Calu3 (cell line): Measurements from ENCODE around the gene PLA2G7. TPM values are rescaled to one million over a fixed set of nuclear protein-coding genes. Genes with fewer than 3 reads are reported as not detected.
"Not testable (repeated sequence)": the region's sequence is repeated elsewhere in the genome, so short reads cannot be mapped to it uniquely, and the experiment has no call there.

Experiments
- BruUV-seq: library from RNA; stranded (reverse); fragments of 400-500 nt; replicated peaks from 2 replicates; lab custom pipeline; 2021; lab: Mats Ljungman, UMichigan
- CTCF ChIA-PET: fragments of 300-600 bp; sonication (Branson Sonifier 250); formaldehyde crosslinking; loops from one replicate; lab custom pipeline; 2022; ENCODE audit warnings: antibody characterized with exemption; lab: Charles Lee
- DNase-seq: peaks from one replicate; pipeline ENCODE4 v3.0.0; 2022
- H3K27ac Mint-ChIP-seq: one replicate; pipeline ENCODE4 v1.8.0; 2022; ENCODE audit warnings: mixed read lengths; ENCODE audit not compliant: unreplicated experiment
- H3K27me3 Mint-ChIP-seq: one replicate; pipeline ENCODE4 v1.8.0; 2022; ENCODE audit warnings: mixed read lengths; ENCODE audit not compliant: unreplicated experiment
- H3K36me3 Mint-ChIP-seq: one replicate; pipeline ENCODE4 v1.8.0; 2022; ENCODE audit warnings: mild to moderate bottlenecking, moderate library complexity, mixed read lengths; ENCODE audit not compliant: insufficient read depth, unreplicated experiment
- H3K4me1 Mint-ChIP-seq: one replicate; pipeline ENCODE4 v1.8.0; 2022; ENCODE audit warnings: mild to moderate bottlenecking, low read depth, mixed read lengths; ENCODE audit not compliant: unreplicated experiment
- H3K4me3 Mint-ChIP-seq: one replicate; pipeline ENCODE4 v1.8.0; 2022; ENCODE audit warnings: mild to moderate bottlenecking, low read depth, moderate library complexity, mixed read lengths; ENCODE audit not compliant: unreplicated experiment
- H3K9me3 Mint-ChIP-seq: one replicate; pipeline ENCODE4 v1.8.0; 2022; ENCODE audit warnings: low read depth, mixed read lengths; ENCODE audit not compliant: unreplicated experiment
- CTCF ChIP-seq: fragments of 200-600 bp; IDR thresholded peaks from one replicate; pipeline ENCODE4 v1.8.0; 2022; ENCODE audit warnings: antibody characterized with exemption; ENCODE audit not compliant: unreplicated experiment
- intact Hi-C: fragments of 100-400 bp; cut with micrococcal nuclease; formaldehyde crosslinking; loops from one replicate; pipeline ENCODE4 v1.10.0; 2022; ENCODE audit not compliant: unreplicated experiment
- total RNA-seq: library from RNA; stranded (reverse); gene quantifications from 2 replicates; pipeline ENCODE4 v1.2.3, GENCODE V29; 2022

PLA2G7 gene
- total RNA-seq, 1 experiment from 2014 or later: 1.9 TPM

- TF ChIP-seq CTCF: no peak
These were observed 37.6 kb upstream of the PLA2G7 start for GRCh38 chr6:46772762-46773161.

DNA sequence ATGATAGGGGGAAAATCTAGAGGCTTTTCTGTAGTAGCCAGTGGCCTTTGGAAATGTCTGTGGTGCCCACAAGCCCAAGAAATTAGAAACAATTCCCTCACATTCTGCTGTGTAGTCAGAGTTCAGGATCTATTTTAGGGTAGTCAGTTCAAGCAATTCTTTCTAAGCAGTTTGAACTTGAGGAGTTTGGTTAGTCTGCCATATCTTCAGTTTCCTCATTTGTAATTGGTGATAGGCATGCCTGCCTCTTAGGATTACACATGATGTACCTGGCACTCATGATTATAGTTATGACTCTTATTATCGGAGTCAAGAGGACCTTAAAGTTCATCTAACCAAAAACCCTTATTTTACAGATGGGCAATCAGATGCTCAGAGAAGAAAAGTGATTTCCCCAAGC, 36.8 kb upstream of the PLA2G7 start:
- Mint-ChIP-seq H3K27ac (no peak overlapping the region), H3K27me3 (no peaks in the 10 kb centered on the region), H3K4me3 (no peak overlapping the region), H3K9me3 (no peaks in the 10 kb centered on the region), H3K4me1 (no peaks in the 10 kb centered on the region), H3K36me3 (no peaks in the 10 kb centered on the region)
- intact Hi-C loops: no loop called here
- TF ChIP-seq CTCF: no peak
- CTCF ChIA-PET: no interaction called here
- no peak for DNase-seq
- BruUV-seq: no TSS peak

More at GRCh38 chr6:46772762-46773161, 37.6 kb upstream of the PLA2G7 start:
- intact Hi-C loops: no loop called here
- Mint-ChIP-seq H3K27ac (no peak overlapping the region), H3K4me1 (no peaks in the 10 kb centered on the region), H3K36me3 (no peaks in the 10 kb centered on the region), H3K27me3 (no peaks in the 10 kb centered on the region), H3K9me3 (no peaks in the 10 kb centered on the region), H3K4me3 (no peak overlapping the region)
- no peak for DNase-seq
- CTCF ChIA-PET: interaction anchor here (0.7 kb wide), 1 partner anchor 54 kb away, joined by 4 read pairs; no protein-coding TSS in a partner anchor
- no TSS peak for BruUV-seq

DNA sequence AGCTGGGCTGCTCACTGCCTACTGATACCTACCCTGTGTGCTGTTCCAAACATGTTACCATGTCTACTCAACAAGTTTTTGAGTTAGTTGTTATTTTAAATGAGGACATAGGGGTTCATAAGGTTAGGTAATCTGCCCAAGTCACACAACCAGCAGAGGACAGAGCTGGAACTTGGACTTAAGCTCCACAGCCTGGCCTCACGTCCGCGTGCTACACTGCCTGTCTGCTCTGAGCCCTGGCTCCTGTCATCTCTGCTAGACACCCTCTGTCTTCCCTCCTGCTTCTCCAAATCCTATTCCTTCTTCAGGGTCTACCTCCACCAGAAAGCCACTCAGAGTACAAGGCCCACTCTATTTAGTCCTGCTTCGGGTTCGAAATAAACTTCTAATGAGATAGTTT, 29.8 kb upstream of the PLA2G7 start:
- no peaks in the 10 kb centered on the region for H3K36me3 Mint-ChIP-seq
- DNase-seq: no peak
- H3K27me3 Mint-ChIP-seq: no peaks in the 10 kb centered on the region
- peaks cover 3% of the 10 kb centered on the region for H3K9me3 Mint-ChIP-seq
- no peak for TF ChIP-seq CTCF
- H3K27ac Mint-ChIP-seq: no peak overlapping the region
- no peaks in the 10 kb centered on the region for H3K4me1 Mint-ChIP-seq
- no peak overlapping the region for H3K4me3 Mint-ChIP-seq
- BruUV-seq: no TSS peak
- CTCF ChIA-PET: no interaction called here
- intact Hi-C loops: no loop called here

DNA sequence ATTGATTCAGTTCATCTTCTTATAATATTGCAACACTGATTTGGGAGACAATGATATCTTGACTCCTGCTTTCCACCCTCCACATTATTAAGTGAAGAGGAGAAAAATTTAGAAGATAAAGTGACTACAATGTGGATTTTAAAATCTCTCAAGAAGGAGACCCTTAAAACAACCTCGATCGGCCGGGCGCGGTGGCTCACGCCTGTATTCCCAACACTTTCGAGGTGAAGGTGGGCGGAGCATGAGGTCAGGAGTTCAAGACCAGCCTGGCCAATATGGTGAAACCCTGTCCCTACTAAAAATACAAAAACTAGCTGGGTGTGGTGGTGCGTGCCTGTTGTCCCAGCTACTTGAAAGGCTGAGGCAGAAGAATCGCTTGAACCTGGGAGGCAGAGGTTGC, 29.1 kb upstream of the PLA2G7 start:
- CTCF ChIA-PET, H3K27me3 Mint-ChIP-seq, H3K4me3 Mint-ChIP-seq, H3K9me3 Mint-ChIP-seq, H3K4me1 Mint-ChIP-seq, DNase-seq, BruUV-seq, H3K36me3 Mint-ChIP-seq, intact Hi-C loops, H3K27ac Mint-ChIP-seq: not testable (repeated sequence)

DNA sequence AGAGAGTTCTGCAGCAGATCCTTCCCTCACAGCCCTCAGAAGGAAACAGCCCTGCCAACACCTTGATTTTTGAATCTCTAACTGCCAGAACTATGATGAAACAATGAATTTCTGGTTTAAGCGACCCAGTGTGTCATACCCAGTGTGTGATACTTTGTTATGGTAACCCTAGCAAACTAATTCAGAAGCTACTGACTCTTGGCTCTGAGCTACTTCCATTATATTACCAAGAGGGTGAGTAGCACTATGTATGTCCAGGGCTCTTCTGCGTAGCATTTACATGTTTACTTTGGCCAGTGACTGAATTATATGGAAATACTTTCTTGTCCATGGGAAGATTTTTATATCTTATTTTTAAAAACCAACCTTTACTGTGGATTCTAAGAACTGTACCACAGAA, 28.3 kb upstream of the PLA2G7 start:
- no TSS peak for BruUV-seq
- Mint-ChIP-seq H3K27me3 (no peaks in the 10 kb centered on the region), H3K4me1 (no peaks in the 10 kb centered on the region), H3K27ac (no peak overlapping the region), H3K4me3 (no peak overlapping the region), H3K36me3 (no peaks in the 10 kb centered on the region), H3K9me3 (peaks cover 3% of the 10 kb centered on the region)
- intact Hi-C loops: no loop called here
- CTCF ChIA-PET: no interaction called here
- no peak for TF ChIP-seq CTCF
- no peak for DNase-seq
